Activated CD4-positive, alpha-beta T cell treated with anti-CD3 and anti-CD28 coated beads, Interleukin-2, Interleukin-4, amounts not matched to agents 100 ng/mL and 50 ng/mL, durations not matched to agents 16 hours and 8 hours (primary cell): ENCODE measurements around the gene NDUFA13.

Source experiments
- DNase-seq: peaks from one replicate; pipeline ENCODE4 v3.0.0-alpha.2; 2020; ENCODE audit warnings: low spot score

Gene NDUFA13

GRCh38 chr19:19571071-19571786, 55.2 kb downstream of the NDUFA13 start:
- no peak for DNase-seq

DNA sequence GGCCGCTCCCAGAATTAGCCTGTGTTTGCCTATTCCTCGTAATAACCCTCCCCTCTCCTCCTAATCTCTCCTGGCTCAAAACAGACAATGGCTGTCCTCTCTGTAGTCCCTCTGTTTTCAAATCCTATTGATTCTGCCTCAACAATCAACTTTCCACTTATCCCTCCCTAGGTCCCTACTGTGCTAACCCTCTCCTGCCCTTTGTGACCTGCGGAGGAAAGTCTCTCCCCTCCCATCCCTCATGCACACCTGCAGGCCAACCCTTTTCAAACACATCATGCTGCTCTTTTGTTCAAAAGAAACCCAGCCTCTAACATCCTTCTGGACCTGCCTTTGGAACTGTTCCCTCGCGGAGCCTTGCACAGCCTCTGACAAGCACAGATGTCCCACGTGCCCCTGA, 59.4 kb downstream of the NDUFA13 start:
- no peak for DNase-seq
